DOHH2 (cell line): ENCODE data around the gene RGS4.

Source experiments
- H3F3A ChIP-seq: fragments of 200-600 bp; sonication (generic), shearing (Covaris generic); 2 replicates; pipeline ENCODE4 v1.6.0; 2016; ENCODE audit warnings: antibody characterized with exemption, mild to moderate bottlenecking; ENCODE audit not compliant: control insufficient read depth, insufficient read depth
- H3K27ac ChIP-seq: fragments of 200-600 bp; sonication (generic); 2 replicates; pipeline ENCODE4 v1.5.1; 2014; ENCODE audit warnings: low read depth, mild to moderate bottlenecking, low read length, moderate library complexity
- H3K27me3 ChIP-seq: fragments of 200-600 bp; sonication (generic); 2 replicates; pipeline ENCODE4 v1.6.1; 2014; ENCODE audit warnings: mild to moderate bottlenecking, low read length, mixed read lengths; ENCODE audit not compliant: control insufficient read depth
- H3K36me3 ChIP-seq: fragments of 200-600 bp; sonication (generic); 2 replicates; pipeline ENCODE4 v1.6.1; 2014; ENCODE audit warnings: mild to moderate bottlenecking, low read length, moderate library complexity, mixed read lengths; ENCODE audit not compliant: control insufficient read depth
- H3K4me1 ChIP-seq: fragments of 200-600 bp; sonication (generic); 2 replicates; pipeline ENCODE4 v1.6.1; 2014; ENCODE audit warnings: mild to moderate bottlenecking, low read length, mixed read lengths; ENCODE audit not compliant: control insufficient read depth
- H3K4me2 ChIP-seq: fragments of 200-600 bp; sonication (generic); 2 replicates; pipeline ENCODE4 v1.6.0; 2014; ENCODE audit warnings: mild to moderate bottlenecking, low read length, moderate library complexity
- H3K4me3 ChIP-seq: fragments of 200-600 bp; sonication (generic); 2 replicates; pipeline ENCODE4 v1.5.1; 2014; ENCODE audit warnings: mild to moderate bottlenecking, low read length, mixed read lengths
- H3K79me2 ChIP-seq: fragments of 200-600 bp; sonication (generic); 2 replicates; pipeline ENCODE4 v1.6.1; 2014; ENCODE audit warnings: mild to moderate bottlenecking, low read length, mixed read lengths; ENCODE audit not compliant: control insufficient read depth
- H3K9me2 ChIP-seq: fragments of 200-600 bp; sonication (generic); replicated peaks from 2 replicates; pipeline ENCODE4 v1.6.1; 2014; ENCODE audit warnings: mild to moderate bottlenecking, low read length, mixed read lengths; ENCODE audit not compliant: control insufficient read depth
- H3K9me3 ChIP-seq: fragments of 200-600 bp; sonication (generic); 2 replicates; pipeline ENCODE4 v1.6.1; 2014; ENCODE audit warnings: antibody characterized with exemption, low read length, mixed read lengths; ENCODE audit not compliant: control insufficient read depth, insufficient read depth
- H4K20me1 ChIP-seq: fragments of 200-600 bp; sonication (generic); 2 replicates; pipeline ENCODE4 v1.6.0; 2014; ENCODE audit warnings: low read depth, mild to moderate bottlenecking, antibody characterized with exemption, low read length, moderate library complexity; ENCODE audit not compliant: control insufficient read depth, insufficient read depth
- EZH2phosphoT487 ChIP-seq: fragments of 200-600 bp; sonication (generic); IDR thresholded peaks from 2 replicates; pipeline ENCODE4 v1.6.1; 2017; ENCODE audit warnings: borderline replicate concordance, mild to moderate bottlenecking, antibody characterized with exemption, low read length, moderate library complexity, mixed read lengths
- TF ChIP-seq, protein P1 (sequence below): fragments of 200-600 bp; sonication (generic); IDR thresholded peaks from one replicate; pipeline ENCODE4 v1.5.1; 2014; ENCODE audit warnings: antibody characterized with exemption, mild to moderate bottlenecking, low read depth, low read length; ENCODE audit not compliant: poor library complexity, severe bottlenecking

The RGS4 gene

GRCh38 chr1:163055005-163055404 is 14.2 kb upstream of the RGS4 start:
- no peaks in the 10 kb centered on the region for H3K79me2 ChIP-seq
- H3K4me1 ChIP-seq, result no peaks in the 10 kb centered on the region
- H4K20me1 ChIP-seq, result no peaks in the 10 kb centered on the region
- H3K4me2 ChIP-seq, result no peak overlapping the region
- no peaks in the 10 kb centered on the region for H3K27me3 ChIP-seq
- H3K36me3 ChIP-seq, result no peaks in the 10 kb centered on the region
- no peak overlapping the region for H3K27ac ChIP-seq
- no peaks in the 10 kb centered on the region for H3K9me2 ChIP-seq
- no peaks in the 10 kb centered on the region for H3K9me3 ChIP-seq
- no peak overlapping the region for H3K4me3 ChIP-seq
- no peaks in the 10 kb centered on the region for H3F3A ChIP-seq
- TF ChIP-seq, protein P1, sequence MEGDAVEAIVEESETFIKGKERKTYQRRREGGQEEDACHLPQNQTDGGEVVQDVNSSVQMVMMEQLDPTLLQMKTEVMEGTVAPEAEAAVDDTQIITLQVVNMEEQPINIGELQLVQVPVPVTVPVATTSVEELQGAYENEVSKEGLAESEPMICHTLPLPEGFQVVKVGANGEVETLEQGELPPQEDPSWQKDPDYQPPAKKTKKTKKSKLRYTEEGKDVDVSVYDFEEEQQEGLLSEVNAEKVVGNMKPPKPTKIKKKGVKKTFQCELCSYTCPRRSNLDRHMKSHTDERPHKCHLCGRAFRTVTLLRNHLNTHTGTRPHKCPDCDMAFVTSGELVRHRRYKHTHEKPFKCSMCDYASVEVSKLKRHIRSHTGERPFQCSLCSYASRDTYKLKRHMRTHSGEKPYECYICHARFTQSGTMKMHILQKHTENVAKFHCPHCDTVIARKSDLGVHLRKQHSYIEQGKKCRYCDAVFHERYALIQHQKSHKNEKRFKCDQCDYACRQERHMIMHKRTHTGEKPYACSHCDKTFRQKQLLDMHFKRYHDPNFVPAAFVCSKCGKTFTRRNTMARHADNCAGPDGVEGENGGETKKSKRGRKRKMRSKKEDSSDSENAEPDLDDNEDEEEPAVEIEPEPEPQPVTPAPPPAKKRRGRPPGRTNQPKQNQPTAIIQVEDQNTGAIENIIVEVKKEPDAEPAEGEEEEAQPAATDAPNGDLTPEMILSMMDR, result no peak
- TF ChIP-seq EZH2phosphoT487, result no peak

GRCh38 chr1:163055531-163055930 is 13.6 kb upstream of the RGS4 start:
- H3K36me3 ChIP-seq, result no peaks in the 10 kb centered on the region
- H3K9me3 ChIP-seq, result no peaks in the 10 kb centered on the region
- TF ChIP-seq, protein P1, result no peak
- no peak for TF ChIP-seq EZH2phosphoT487
- H3K4me1 ChIP-seq, result no peaks in the 10 kb centered on the region
- H3K27me3 ChIP-seq, result no peaks in the 10 kb centered on the region
- H3K4me3 ChIP-seq, result no peak overlapping the region
- no peak overlapping the region for H3K27ac ChIP-seq
- H3K9me2 ChIP-seq, result no peaks in the 10 kb centered on the region
- no peaks in the 10 kb centered on the region for H4K20me1 ChIP-seq
- H3K4me2 ChIP-seq, result no peak overlapping the region
- H3K79me2 ChIP-seq, result no peaks in the 10 kb centered on the region
- no peaks in the 10 kb centered on the region for H3F3A ChIP-seq

DNA sequence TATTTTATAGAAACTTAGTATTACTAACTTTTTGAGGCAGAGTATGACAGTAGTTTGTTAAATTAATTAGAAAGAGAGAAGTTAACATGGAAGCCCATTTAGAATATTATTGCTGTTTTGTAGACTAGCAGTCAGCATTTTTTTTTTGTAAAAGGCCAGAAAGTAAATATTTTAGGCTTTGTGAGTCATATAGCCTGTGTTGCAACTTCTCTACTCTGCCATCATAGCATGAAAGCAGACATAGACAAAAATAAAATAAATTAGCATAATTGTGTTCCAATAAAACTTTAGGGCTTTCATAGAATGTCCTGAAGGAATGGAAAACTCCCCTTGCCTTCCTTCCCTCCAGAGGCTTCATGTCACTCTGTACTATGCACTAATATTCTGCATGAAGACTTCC is 12.3 kb upstream of the RGS4 start:
- H3F3A ChIP-seq, result no peaks in the 10 kb centered on the region
- H3K36me3 ChIP-seq, result no peaks in the 10 kb centered on the region
- H3K9me3 ChIP-seq, result no peaks in the 10 kb centered on the region
- H3K27ac ChIP-seq, result no peak overlapping the region
- no peak for TF ChIP-seq EZH2phosphoT487
- TF ChIP-seq, protein P1, result no peak
- no peaks in the 10 kb centered on the region for H3K27me3 ChIP-seq
- no peaks in the 10 kb centered on the region for H4K20me1 ChIP-seq
- H3K4me3 ChIP-seq, result no peak overlapping the region
- no peaks in the 10 kb centered on the region for H3K79me2 ChIP-seq
- no peak overlapping the region for H3K4me2 ChIP-seq
- no peaks in the 10 kb centered on the region for H3K9me2 ChIP-seq
- H3K4me1 ChIP-seq, result no peaks in the 10 kb centered on the region
